ENCODE measurements around the gene BACH2.
A peak's percentile ranks its signal among the peaks of the same experiment; 100 is the strongest.
"Not testable (repeated sequence)": the region's sequence is repeated elsewhere in the genome, so short reads cannot be mapped to it uniquely, and the experiment has no call there.

The BACH2 gene

DNA sequence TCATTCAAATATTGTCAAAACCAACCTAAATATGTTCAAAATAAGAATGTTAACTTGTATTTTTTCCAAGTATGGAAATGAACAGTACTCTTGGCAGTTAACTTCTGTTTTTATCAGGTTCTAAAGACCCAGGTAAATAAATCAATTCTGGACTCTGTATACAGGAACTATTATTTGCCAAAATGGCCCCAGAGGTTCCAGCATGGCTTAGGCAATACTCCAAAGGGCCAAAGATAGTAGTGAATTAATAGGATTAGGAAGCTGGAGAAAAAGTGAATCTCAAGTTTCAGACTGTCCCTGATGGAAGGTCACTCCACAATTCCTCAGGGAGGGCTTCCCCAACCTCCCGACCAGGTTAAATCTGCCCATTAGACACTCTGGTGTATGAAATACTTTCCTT is 6.7 kb downstream of the BACH2 start:
- FAIRE-seq (no peak), DNase-seq (ENCODE audit: insufficient read length) (no peak)
- no peak for TF ChIP-seq TAF1 (IDR thresholded peaks at IDR 0.05; ENCODE audit: borderline replicate concordance, low read depth, low read length)
- TF ChIP-seq POLR2A (IDR thresholded peaks at IDR 0.05; ENCODE audit: low read depth, low read length): no peak
- no peak for TF ChIP-seq POLR2AphosphoS5 (IDR thresholded peaks at IDR 0.05; ENCODE audit: low read depth, low read length)

DNA sequence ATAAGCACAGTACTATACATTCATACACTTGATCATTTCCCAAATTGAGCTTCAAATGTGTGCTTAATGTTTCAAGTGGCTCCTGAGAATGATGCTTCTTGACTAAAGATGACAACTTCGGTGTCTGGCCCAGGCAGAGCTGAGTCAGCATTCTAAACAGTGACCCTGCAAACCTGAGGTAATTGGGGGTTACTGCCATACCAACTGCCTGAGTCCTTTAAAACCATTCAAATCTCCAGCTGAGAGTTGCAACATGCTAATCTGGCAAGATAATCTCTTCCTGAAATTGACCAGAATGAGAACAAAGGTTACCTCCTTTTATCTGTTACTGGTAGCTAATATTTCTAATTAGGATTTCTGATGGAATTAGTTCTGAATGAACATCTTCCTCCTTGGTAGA is 8.2 kb downstream of the BACH2 start:
- FAIRE-seq (no peak), DNase-seq (ENCODE audit: insufficient read length) (no peak)
- TF ChIP-seq POLR2A (IDR thresholded peaks at IDR 0.05; ENCODE audit: low read depth, low read length): no peak
- no peak for TF ChIP-seq TAF1 (IDR thresholded peaks at IDR 0.05; ENCODE audit: borderline replicate concordance, low read depth, low read length)
- no peak for TF ChIP-seq POLR2AphosphoS5 (IDR thresholded peaks at IDR 0.05; ENCODE audit: low read depth, low read length)

DNA sequence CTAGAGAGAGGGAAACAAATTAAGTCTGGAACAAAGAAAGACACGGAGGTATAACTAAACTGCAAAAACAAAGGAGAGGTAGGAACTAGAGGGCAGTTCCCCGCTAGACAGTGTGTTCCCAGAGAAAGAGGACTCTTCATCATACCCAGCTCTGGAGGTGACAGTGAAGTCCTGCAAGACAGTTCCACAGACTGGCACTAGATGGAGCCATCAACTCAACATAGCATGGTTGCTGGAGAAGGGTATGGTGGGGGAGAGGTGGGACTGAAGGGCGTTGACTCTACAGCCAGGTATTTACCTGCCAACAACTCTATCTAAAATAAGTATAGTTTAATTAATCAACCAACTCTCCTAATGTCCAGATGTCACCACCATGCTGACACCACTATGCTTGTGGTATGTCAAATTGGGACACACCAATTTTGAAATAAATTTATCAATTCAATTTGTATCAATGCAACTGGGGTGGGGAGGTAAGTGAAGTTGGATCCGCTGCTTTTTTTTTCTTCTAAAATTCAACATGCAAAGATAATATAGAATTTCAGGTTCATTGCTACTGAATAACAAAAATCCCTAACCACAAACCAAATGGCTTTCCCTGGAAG is 9.7 kb downstream of the BACH2 start:
- FAIRE-seq: no peak

DNA sequence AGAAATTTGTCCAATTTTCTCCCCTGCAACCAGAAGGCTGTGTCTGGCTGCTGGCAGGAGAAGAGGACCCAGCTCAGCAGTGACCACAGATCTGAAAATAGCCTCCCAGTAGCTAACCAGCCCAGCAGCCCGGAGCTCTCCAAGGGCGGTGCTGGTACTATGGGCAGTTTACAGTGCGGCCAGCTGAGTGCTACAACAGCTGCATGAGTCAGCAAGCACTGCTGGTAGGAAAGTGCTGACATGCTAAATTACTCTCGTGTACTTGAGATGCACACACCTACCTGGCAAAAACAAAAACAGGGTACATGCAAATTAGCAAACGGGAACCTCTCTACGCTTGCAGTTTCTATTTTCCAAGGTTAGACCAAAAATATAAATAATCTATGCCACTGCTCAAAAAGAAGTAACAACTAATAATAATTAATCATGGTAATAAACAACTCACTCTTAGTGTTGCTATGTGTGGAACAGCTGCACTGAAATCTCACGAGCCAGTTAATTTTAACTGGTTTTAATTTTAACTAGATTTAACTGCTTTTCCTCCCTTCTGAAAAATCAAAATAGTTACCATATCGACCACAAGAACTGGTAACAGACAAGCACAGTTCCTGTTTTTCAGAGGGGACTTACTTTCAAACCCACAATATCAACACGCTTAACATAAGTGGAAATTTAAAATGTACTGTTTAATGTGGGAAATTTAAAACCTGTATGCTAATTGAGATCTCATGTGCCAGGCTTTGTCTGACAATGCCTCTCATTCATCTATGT is 10.8 kb downstream of the BACH2 start:
- DNase-seq (ENCODE audit: insufficient read length): no peak
- peak; percentile 79 for FAIRE-seq
- no peak for TF ChIP-seq POLR2AphosphoS5 (IDR thresholded peaks at IDR 0.05; ENCODE audit: low read depth, low read length)
- no peak for TF ChIP-seq POLR2A (IDR thresholded peaks at IDR 0.05; ENCODE audit: low read depth, low read length)
- TF ChIP-seq TAF1 (IDR thresholded peaks at IDR 0.05; ENCODE audit: borderline replicate concordance, low read depth, low read length): no peak

More for the DNA sequence above, 9.7 kb downstream of the BACH2 start:
- no peak for TF ChIP-seq TAF1 (IDR thresholded peaks at IDR 0.05; ENCODE audit: borderline replicate concordance, low read depth, low read length)
- no peak for TF ChIP-seq POLR2AphosphoS5 (IDR thresholded peaks at IDR 0.05; ENCODE audit: low read depth, low read length)
- TF ChIP-seq POLR2A (IDR thresholded peaks at IDR 0.05; ENCODE audit: low read depth, low read length): no peak
- DNase-seq (ENCODE audit: insufficient read length): no peak

DNA sequence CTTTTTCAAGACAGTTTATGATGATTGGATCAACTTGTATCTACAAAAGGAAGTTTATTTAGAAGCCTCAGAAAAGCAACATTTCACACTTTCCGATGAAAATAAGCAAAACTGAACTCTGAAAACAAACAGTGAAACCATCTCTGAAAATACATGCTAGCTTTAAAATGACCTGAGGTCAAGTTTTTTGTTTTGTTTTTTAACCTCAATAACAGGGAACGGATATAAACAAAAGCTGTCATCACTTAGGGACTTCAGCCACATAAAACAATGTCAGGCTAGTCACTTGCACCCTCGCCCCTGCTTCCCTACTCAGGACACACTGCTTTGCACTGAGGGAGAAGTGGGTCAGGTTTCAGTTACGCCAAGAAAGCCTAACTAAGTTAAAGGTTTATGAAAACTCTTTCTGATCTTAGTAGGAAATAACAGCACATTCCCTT is 11.6 kb downstream of the BACH2 start:
- TF ChIP-seq POLR2AphosphoS5 (IDR thresholded peaks at IDR 0.05; ENCODE audit: low read depth, low read length) (no peak), TAF1 (IDR thresholded peaks at IDR 0.05; ENCODE audit: borderline replicate concordance, low read depth, low read length) (no peak), POLR2A (IDR thresholded peaks at IDR 0.05; ENCODE audit: low read depth, low read length) (no peak)
- FAIRE-seq: no peak
- DNase-seq (ENCODE audit: insufficient read length): no peak

DNA sequence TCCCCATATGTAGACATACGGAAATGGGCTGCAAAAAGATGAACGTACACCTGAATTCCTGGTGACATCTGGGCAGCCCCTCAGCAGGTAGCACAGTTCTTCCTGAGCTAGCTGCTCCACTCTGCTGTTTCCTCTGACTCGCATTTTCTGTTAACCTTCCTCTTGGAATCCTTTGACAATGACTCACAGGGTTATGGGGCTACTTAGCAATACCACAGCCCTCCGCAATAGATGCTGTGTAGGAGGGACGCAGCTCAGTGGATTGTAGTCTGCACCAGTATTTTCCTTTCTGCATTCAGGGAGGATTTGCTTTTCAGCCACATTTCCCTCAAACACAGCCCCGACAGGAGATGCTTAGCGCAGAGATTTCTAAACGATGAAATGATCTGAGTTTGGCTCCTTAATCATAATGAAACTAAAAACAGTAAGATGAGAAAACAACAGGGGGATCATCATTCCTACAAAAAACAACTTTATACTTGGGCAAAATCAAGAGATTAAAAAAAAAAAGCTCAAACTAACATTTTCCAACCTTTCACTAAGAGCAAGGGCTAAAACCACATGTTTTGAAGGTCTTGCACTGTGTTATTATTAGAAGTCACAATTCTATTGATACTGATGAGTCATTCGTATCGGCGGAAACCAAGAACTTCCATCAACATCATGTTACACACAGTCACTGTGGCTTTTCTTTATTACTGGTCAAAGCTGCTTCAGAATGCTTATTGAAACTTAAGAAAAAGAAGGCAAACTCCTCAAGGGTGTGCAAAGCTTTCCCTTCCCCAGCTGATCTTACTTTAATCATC is 12.2 kb downstream of the BACH2 start:
- FAIRE-seq (peak; percentile 88), DNase-seq (ENCODE audit: insufficient read length) (no peak)

DNA sequence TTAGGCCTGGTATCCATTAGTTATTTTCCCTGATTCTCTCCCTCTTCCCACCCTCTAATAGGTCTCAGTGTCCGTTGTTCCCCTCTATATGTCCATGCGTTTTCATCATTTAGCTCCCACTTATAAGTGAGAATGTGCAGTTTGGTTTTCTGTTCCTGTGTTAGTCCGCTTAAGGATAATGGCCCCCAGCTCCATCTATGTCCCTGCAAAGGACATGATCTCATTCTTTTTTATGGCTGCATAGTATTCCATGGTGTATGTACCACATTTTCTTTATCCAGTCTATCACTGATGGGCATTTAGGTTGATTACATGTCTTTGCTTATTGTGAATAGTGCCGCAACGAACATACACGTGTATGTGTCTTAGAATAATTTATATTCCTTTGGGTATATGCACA is 14.4 kb downstream of the BACH2 start:
- FAIRE-seq; DNase-seq (ENCODE audit: insufficient read length): not testable (repeated sequence)

More for the DNA sequence above, 12.2 kb downstream of the BACH2 start:
- no peak for TF ChIP-seq POLR2A (IDR thresholded peaks at IDR 0.05; ENCODE audit: low read depth, low read length)
- TF ChIP-seq POLR2AphosphoS5 (IDR thresholded peaks at IDR 0.05; ENCODE audit: low read depth, low read length): peak; percentile 41; the same call in 1 of the 2 replicates

DNA sequence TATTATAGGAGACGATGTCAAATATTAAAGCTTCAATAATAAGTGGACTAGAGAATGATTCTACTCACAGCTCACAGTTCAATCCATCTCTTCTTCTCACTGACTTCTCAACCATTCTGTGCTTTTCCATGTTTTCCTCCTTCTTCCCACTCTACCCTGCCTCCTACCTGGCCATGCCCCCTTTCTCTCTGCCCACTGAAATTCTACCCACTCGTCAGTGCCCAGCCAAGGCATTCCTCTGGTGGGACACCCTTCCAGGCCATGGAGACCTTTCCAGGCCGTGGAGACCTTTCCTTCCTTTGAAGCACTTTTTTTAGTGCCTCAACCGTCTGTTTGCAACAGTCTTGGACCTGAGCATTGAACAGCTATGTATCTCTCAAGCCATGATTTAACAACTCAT is 18.5 kb downstream of the BACH2 start:
- no peak for FAIRE-seq
- TF ChIP-seq POLR2A (IDR thresholded peaks at IDR 0.05; ENCODE audit: low read depth, low read length): no peak
- TF ChIP-seq POLR2AphosphoS5 (IDR thresholded peaks at IDR 0.05; ENCODE audit: low read depth, low read length): no peak
- TF ChIP-seq TAF1 (IDR thresholded peaks at IDR 0.05; ENCODE audit: borderline replicate concordance, low read depth, low read length): no peak
- no peak for DNase-seq (ENCODE audit: insufficient read length)

DNA sequence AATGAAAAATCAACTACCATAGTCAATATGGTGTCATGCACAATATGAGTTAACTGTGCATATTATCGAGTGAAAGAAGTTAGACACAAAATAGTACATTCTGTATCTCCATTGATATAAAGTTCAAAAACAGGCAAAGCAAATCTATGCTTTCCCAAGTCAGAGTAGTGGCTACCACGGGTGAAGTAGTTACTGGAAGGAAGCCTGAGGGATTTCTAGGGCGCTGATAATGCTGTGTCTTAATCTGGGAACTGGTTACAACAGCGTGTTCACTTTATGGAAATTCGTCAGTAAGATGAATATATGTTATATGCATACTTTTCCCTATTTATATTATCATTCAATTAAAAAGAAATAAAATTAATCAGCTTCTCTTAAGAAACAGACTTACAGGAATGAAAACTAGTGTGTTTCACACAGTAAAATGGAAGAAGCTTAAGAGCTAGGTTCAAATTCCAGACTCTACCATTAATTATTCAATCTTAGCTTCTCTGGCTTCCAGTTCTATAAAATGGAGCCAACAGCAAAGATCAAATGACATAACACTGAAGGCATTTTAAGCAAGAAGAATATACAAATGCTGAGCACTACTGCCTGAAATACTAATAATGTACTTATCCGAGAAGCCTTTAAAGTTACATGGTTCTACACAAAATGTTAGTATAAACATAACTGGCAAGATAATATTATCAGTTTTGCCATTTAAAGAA is 19.2 kb downstream of the BACH2 start:
- TF ChIP-seq POLR2AphosphoS5 (IDR thresholded peaks at IDR 0.05; ENCODE audit: low read depth, low read length): no peak
- TF ChIP-seq POLR2A (IDR thresholded peaks at IDR 0.05; ENCODE audit: low read depth, low read length): no peak
- no peak for TF ChIP-seq TAF1 (IDR thresholded peaks at IDR 0.05; ENCODE audit: borderline replicate concordance, low read depth, low read length)
- DNase-seq (ENCODE audit: insufficient read length) (no peak), FAIRE-seq (no peak)

DNA sequence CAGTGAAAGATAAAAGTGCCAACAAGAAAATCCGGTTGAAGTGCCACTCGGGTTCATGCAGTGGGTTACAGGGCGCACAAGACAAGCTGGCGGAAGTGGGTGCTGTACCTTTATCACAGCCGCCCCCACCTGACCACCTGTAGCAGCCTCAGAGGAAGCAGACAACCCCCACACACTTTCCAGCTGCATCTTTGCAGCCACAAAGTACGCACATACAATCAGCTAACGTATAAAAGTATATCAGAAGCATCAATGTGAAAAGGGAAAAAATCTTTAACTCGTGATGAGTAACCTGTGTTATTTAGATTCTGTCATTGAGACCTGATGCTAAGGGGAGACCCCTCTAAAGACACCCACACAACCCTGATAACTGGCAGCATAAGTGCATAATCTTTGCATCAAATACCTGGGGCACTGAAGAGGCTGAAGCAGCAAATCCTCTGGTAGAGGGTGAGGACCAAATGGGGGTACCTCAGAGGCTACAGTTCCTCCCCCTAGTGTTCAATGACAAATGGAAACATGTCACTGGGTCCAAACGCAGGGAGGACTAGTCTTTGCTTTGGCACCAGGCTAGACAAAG is 22.1 kb downstream of the BACH2 start:
- TF ChIP-seq TAF1 (IDR thresholded peaks at IDR 0.05; ENCODE audit: borderline replicate concordance, low read depth, low read length) (no peak), POLR2AphosphoS5 (IDR thresholded peaks at IDR 0.05; ENCODE audit: low read depth, low read length) (no peak), POLR2A (IDR thresholded peaks at IDR 0.05; ENCODE audit: low read depth, low read length) (no peak)
- no peak for FAIRE-seq

DNA sequence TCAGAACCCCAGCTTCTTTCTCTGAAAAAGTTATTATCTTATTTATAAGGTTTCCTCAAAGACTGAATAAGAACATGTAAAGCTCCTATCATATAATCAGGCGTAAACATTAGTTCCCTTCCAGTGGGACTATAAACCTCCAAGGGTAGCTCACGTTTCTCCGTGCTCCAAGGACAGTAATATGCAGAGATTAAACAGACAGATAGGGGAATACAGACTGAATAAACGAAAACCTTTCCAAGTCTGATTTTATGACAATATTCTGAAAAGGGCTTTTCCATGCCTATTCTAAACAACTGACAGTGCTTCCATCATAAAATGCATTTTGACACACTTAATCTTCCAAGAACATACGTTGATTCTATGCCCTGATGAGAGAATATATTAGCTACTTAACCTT is 22.8 kb downstream of the BACH2 start:
- TF ChIP-seq TAF1 (IDR thresholded peaks at IDR 0.05; ENCODE audit: borderline replicate concordance, low read depth, low read length) (no peak), POLR2A (IDR thresholded peaks at IDR 0.05; ENCODE audit: low read depth, low read length) (no peak), POLR2AphosphoS5 (IDR thresholded peaks at IDR 0.05; ENCODE audit: low read depth, low read length) (no peak)
- DNase-seq (ENCODE audit: insufficient read length) (no peak), FAIRE-seq (no peak)

More for the DNA sequence above, 22.1 kb downstream of the BACH2 start:
- DNase-seq (ENCODE audit: insufficient read length): no peak

Measured in GM12892 (cell line).